HG03457 (cell line): Measurements from ENCODE around the gene TBX1.

ENCODE experiments used
- ATAC-seq: cut with Tn5 transposase; IDR thresholded peaks from one replicate; pipeline ENCODE4 v1.9.1; 2021; ENCODE audit warnings: moderate number of reproducible peaks; ENCODE audit not compliant: unreplicated experiment

Gene TBX1

GRCh38 chr22:19751497-19752245 is 8.9 kb upstream of the TBX1 start:
- ATAC-seq: no peak

DNA sequence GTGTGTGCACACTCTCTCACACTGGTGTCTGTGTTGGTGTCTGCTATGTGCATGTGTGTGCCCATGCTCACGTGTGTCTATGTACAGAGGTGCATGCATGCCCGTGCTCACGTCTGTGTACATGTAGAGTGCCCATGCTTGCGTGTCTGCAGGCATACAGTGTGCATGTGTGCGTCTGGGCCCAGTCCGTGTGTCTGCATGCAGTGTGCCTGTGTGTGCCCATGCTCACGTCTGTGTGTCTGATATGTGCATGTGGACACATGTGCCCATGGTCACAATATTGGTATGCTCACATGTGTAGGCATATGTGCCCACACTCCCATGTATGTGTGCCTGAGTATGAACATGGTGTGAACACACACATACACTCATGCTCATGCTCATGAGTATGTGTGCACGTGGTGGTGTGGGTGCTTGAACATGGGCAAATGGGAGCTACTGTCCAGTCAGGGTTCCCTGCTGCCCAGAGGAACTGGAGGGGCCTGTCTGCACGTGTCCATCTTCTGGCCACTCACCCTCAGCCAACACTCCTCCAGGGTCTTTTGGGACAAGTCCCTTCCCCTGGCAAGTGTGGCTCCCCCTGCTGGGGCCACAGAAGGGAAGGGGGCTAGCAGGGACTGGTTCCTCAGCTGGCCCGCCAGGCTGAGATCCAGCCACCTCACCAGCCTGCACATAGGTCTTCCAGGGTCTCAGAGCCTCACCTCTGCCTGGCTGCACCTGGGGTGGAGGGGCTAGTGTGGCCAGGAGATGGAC is 7.3 kb upstream of the TBX1 start:
- ATAC-seq: no peak

DNA sequence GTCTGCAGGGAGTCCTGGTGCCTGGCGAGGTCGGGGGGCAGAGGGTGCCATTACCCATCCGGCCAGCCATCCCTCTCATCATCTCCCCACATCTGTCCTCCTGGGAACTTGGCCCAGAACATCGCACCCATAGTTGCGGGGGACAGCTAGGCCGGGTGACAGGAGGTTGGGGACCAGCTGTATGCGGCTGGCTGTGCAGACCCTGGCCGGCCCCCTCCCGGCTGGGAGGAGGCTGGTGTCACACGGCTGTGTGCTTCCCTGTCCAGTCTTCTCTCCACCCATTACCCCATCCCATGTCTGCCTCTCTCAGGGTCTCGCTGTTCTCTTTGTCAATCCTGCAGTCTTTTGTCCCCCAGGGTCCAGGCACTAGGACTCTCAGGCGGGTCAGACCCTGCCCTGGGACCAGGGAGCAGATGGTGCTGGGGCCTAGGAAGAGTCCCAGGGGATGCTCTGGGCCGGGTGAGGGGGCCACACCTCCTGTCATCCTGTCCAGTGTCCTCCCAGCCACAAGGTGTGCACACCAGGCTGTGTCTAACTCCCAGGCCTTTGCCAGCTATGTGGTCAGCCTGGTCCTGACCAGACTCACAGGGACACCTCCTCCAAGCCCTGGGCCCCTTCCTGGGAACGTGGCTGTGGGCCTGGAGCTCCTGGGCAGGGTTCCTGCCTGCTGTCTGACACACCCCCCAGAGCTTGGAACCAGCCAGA is 6.4 kb upstream of the TBX1 start:
- ATAC-seq: no peak

DNA sequence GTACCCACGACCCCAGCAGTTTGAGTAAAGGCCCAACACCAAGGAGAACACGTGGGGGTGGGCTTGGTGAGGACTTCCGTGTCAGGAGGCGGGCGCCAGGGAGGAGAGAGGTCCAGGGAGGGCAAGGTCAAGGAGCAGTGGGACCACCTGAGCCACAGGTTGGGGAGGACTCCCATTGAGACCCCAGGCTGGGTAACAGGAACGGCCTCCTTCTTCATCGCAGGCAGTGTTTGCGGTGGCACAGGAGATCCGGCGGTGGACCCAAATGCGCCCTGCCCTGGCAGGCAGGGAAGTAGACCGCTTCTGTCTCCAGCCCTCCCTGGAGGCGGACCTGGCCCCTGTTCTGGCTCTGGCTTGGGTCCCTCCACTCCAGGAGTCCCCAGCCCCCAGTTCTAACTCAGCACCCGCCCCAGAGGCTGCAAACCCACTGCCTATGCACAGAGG is 5.9 kb upstream of the TBX1 start:
- no peak for ATAC-seq

- ATAC-seq: no peak
Observed at GRCh38 chr22:19755145-19755710, 5.3 kb upstream of the TBX1 start.

GRCh38 chr22:19755722-19756287 is 4.8 kb upstream of the TBX1 start:
- no peak for ATAC-seq

- ATAC-seq: no peak
Observed at GRCh38 chr22:19756288-19757128, 4.1 kb upstream of the TBX1 start.

DNA sequence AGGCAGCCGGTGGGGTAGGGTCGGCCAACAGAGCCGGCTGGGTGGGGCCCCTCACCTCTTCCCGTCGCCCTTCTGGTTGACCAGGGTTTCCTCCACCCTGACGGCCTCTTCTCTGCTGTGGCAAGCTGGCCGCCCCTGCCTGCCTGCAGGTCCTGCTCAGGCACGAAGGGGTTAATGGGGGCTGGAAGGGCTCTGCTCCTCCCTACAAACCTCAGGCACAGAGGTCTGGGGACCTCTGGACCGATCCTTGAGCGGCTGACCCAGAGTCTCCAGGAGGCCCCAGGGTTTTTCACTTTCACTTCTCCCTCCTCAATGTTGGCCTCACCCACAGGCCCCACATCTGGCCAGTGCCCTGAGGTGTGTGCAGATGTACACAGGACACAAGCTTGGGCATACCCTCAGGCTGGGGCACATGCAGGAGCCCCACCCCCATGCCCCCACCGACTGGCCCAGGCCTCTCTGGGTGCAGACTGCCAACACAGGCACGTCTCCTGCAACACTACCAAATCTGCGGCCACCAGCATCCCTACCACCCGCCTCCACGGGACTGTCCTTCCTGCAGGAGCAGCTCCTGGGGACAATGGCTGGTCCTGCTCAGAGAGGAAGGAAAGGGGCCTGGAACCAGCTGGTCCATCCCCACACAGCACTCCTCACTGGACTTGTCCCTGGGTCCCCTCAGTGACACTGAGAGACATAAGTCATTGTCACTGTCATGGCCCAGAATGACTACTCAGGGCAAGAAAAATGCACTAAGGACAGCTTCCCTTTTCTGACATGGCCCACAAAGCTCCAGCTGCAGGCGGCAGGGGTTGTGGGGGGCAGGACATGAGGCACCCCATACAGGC is 3.2 kb upstream of the TBX1 start:
- no peak for ATAC-seq

DNA sequence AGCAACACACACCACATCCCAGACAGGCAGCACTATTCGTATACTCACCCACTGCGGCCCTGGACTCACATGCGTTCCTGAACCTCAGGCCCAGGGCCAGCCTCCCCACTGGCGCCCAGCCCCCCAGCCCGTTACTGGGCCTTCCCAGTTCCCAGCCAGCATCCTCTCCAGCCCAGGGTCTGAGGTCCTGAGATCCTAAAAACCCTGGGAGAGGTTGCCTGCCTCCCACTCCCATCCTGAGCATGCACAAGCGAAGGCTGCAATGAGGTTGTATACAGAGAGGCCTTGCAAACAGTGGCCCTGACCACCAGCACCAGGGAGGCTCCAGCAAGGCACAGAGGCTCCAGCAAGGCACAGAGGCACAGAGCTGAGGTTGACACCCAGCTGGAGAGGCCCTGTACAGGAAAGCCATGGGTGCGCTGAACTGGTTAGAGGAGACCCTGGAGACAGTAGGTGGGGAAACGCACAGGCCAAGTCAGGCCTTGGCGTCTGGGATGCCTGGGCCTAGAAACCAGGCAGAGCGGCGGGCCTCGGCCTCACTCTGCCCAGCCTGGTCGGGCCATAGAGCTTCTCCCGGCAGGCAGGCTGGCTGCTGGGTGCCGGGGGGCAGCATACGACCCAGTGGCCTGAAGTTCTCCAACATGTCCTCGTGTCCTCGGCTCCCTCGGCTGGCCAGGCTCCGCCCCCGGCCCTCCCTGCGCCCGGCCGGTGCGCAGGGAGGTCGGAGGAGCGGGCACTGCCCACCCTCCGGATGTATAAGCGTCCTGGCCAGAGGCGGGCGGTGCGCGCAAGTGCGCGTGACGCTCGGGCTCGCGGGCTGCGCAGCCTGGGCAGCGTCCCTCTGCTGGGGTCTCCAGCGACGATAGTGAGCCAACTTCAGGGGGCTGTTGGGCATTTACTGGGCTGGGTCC is 2.3 kb upstream of the TBX1 start:
- no peak for ATAC-seq

GRCh38 chr22:19758896-19759426 is 1.6 kb upstream of the TBX1 start:
- no peak for ATAC-seq

DNA sequence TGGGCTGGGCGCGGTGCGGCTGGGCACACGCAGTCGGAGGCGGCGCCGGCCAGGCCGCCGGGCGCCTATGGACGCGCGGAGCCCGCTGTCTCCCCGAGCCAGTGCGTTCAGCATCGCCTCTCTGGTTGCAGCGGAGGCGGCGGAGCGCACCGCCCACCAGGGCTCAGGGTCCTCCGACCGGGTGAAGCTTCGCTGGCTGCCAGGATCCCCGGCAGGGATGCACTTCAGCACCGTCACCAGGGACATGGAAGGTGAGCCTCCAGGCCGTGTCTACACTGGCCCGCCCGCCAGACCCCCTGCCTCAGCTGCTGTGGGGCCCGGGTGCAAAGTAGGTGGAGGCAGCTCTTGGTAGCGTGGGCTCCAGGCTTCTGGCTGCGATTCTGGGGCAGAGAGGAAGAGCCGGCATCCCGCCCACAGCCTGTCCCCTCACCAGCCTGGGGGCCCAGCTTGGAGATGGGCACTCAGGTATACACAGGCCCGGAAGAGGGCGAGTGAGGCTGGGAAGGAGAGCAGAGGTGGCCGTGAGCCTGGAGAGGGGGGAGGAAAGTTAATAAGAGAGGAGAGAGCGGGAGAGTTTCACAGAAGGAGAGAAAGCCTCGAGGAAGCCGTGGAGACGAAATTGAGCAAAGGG is 1.0 kb upstream of the TBX1 start:
- ATAC-seq: no peak

- no peak for ATAC-seq
Observed at GRCh38 chr22:19760951-19761724, 560 bp downstream of the TBX1 start.

- no peak for ATAC-seq
Observed at GRCh38 chr22:19761725-19762567, 1.4 kb downstream of the TBX1 start.

GRCh38 chr22:19762568-19763457 is 2.2 kb downstream of the TBX1 start:
- ATAC-seq: no peak
